K562 (cell line): ENCODE data around the gene CDH1. TPM values are rescaled to one million over a fixed set of nuclear protein-coding genes. Genes with fewer than 3 reads are reported as not detected.

Experiments used
- ATAC-seq: fragments of 200-7000 bp; cut with Tn5 transposase; 3 replicates; pipeline ENCODE4 v1.9.1; 2020; ENCODE audit warnings: moderate library complexity
- BruUV-seq: library from RNA; stranded (reverse); fragments of 400-500 nt; replicated peaks from 2 replicates; lab custom pipeline; 2021; lab: Mats Ljungman, UMichigan
- CTCF ChIA-PET: fragments of 300-600 bp; formaldehyde crosslinking; extraction: SDS; loops from one replicate; lab custom pipeline; 2021; ENCODE audit warnings: low intra/inter-chr PET ratio; lab: Yijun Ruan, JAX
- POLR2A ChIA-PET: fragments of 300-600, 350-650 bp; sonication (Branson Sonifier 250); formaldehyde crosslinking; extraction: SDS; loops from one replicate; lab custom pipeline; 2021; ENCODE audit warnings: antibody characterized with exemption, inconsistent platforms; lab: Yijun Ruan, JAX
- DNase-seq, 4 experiments: peaks; one replicate each; pipeline versions ENCODE4 v3.0.0 to v3.0.0-alpha.2; 2011 to 2018; ENCODE audit warnings: low spot score in 3 of 4, mixed read lengths in 3 of 4; ENCODE audit errors: extremely low read depth in 1 of 4
- FAIRE-seq: peaks from 2 replicates; lab custom pipeline; 2011; peaks lifted over from hg19 to GRCh38; lab: Jason Lieb, UNC
- H2AFZ ChIP-seq: 2 replicates; pipeline ENCODE4 v1.6.0; 2011; ENCODE audit warnings: low read depth, low read length, control low read depth, inconsistent platforms
- H3K27ac ChIP-seq: fragments of 200-600 bp; 3 replicates; pipeline ENCODE4 v1.8.0; 2011; ENCODE audit warnings: low read depth, mild to moderate bottlenecking, control low read depth, inconsistent platforms, low read length, moderate library complexity, mixed read lengths; ENCODE audit errors: extremely low read depth
- H3K27me3 ChIP-seq, 2 experiments: fragments of 300-600 bp in 1 of 2; 2 replicates in 1 of 2; 3 replicates in 1 of 2; pipeline versions ENCODE4 v1.6.0 to v1.8.0; 2011; ENCODE audit warnings: inconsistent platforms in 2 of 2, low read length in 2 of 2, mild to moderate bottlenecking in 1 of 2, mixed read lengths in 1 of 2, moderate library complexity in 1 of 2; ENCODE audit not compliant: control insufficient read depth in 2 of 2, insufficient read depth in 2 of 2
- H3K36me3 ChIP-seq: fragments of 300-600 bp; 3 replicates; pipeline ENCODE4 v1.8.0; 2011; ENCODE audit warnings: mild to moderate bottlenecking, low read length, inconsistent platforms; ENCODE audit not compliant: control insufficient read depth, insufficient read depth
- H3K4me1 ChIP-seq, 2 experiments: fragments of 200-600 bp in 1 of 2; replicated peaks in 1 of 2; 2 replicates in 1 of 2; 3 replicates in 1 of 2; pipeline versions ENCODE4 v1.5.1 to v1.8.0; 2011; ENCODE audit warnings: inconsistent platforms in 2 of 2, low read length in 2 of 2, mild to moderate bottlenecking in 1 of 2, mixed read lengths in 1 of 2, moderate library complexity in 1 of 2; ENCODE audit not compliant: control insufficient read depth in 2 of 2, insufficient read depth in 2 of 2
- H3K4me2 ChIP-seq: 2 replicates; pipeline ENCODE4 v1.6.1; 2011; ENCODE audit warnings: low read length, control low read depth, inconsistent platforms, mixed read lengths; ENCODE audit not compliant: insufficient read depth
- H3K4me3 ChIP-seq: fragments of 200-600 bp; sonication (generic), shearing (Covaris generic); 2 replicates; pipeline ENCODE4 v1.5.1; 2016; ENCODE audit warnings: control low read depth, inconsistent platforms
- H3K79me2 ChIP-seq: fragments of 200-600 bp; 3 replicates; pipeline ENCODE4 v1.8.0; 2011; ENCODE audit warnings: low read length, inconsistent platforms; ENCODE audit not compliant: control insufficient read depth, insufficient read depth
- H3K9ac ChIP-seq, 2 experiments: 2 replicates each; pipeline versions ENCODE4 v1.6.0 to v1.6.1; 2011; ENCODE audit warnings: low read depth in 2 of 2, low read length in 2 of 2, control low read depth in 1 of 2, inconsistent platforms in 1 of 2, mild to moderate bottlenecking in 1 of 2, mixed read lengths in 1 of 2; ENCODE audit not compliant: insufficient read depth in 1 of 2
- H3K9me1 ChIP-seq: one replicate; pipeline ENCODE4 v1.6.0; 2011; ENCODE audit warnings: inconsistent platforms, mild to moderate bottlenecking, low read length, moderate library complexity; ENCODE audit not compliant: control insufficient read depth, insufficient read depth
- H3K9me3 ChIP-seq: replicated peaks from 2 replicates; pipeline ENCODE4 v1.5.1; 2011; ENCODE audit warnings: low read depth, low read length, inconsistent platforms; ENCODE audit not compliant: control insufficient read depth, insufficient read depth
- H4K20me1 ChIP-seq: replicated peaks from 2 replicates; pipeline ENCODE4 v1.6.1; 2011; ENCODE audit warnings: low read length, inconsistent platforms, mixed read lengths; ENCODE audit not compliant: control insufficient read depth, insufficient read depth
- ARHGAP35 ChIP-seq: fragments of 450-650 bp; IDR thresholded peaks from 2 replicates; pipeline ENCODE4 v1.6.1; 2018; ENCODE audit not compliant: partially characterized antibody
- HES1 ChIP-seq: fragments of 450-650 bp; IDR thresholded peaks from 2 replicates; pipeline ENCODE4 v1.6.1; 2016; ENCODE audit warnings: low read depth, mild to moderate bottlenecking, moderate library complexity
- HMG20A ChIP-seq: fragments of 450-650 bp; formaldehyde crosslinking; conservative IDR thresholded peaks from 2 replicates; pipeline ENCODE4 v1.4.0; 2020; ENCODE audit warnings: mild to moderate bottlenecking, mixed read lengths
- HMGXB4 ChIP-seq: sonication (generic); formaldehyde crosslinking; IDR thresholded peaks from 2 replicates; pipeline ENCODE4 v1.8.1; 2023; ENCODE audit warnings: mild to moderate bottlenecking, missing genetic modification reagents
- MXI1 ChIP-seq: IDR thresholded peaks from 2 replicates; pipeline ENCODE4 v1.6.1; 2011; ENCODE audit warnings: low read depth, mild to moderate bottlenecking, improper control_type of control experiment, low read length
- RREB1 ChIP-seq: fragments of 250-450 bp; sonication (Bioruptor Pico); IDR thresholded peaks from 2 replicates; pipeline ENCODE4 v1.4.0; 2020
- WHSC1 ChIP-seq: IDR thresholded peaks from one replicate; pipeline ENCODE4 v1.6.1; 2012; ENCODE audit warnings: low read length, control low read depth, inconsistent platforms
- ZMIZ1 ChIP-seq, 2 experiments: fragments of 150-350 bp in 1 of 2; IDR thresholded peaks; 2 replicates each; pipeline ENCODE4 v1.6.1; 2012 to 2016; ENCODE audit warnings: low read depth in 2 of 2, low read length in 2 of 2, mild to moderate bottlenecking in 1 of 2, moderate library complexity in 1 of 2
- WGBS: fragments of 100-300 bp; shearing (Covaris generic); methylation state at CpG from one replicate; pipeline ENCODE4 v1.1.6; 2016; ENCODE audit warnings: low coverage, mixed read lengths; ENCODE audit not compliant: insufficient coverage; ENCODE audit errors: missing lambda C conversion rate; 5-methylcytosine and 5-hydroxymethylcytosine counted together
- in situ Hi-C: fragments of 300-500 bp; cut with MboI; formaldehyde crosslinking; loops from 4 replicates; pipeline ENCODE4 v1.15.0; 2018; ENCODE audit warnings: inconsistent platforms, mixed read lengths
- intact Hi-C: fragments of 100-400 bp; cut with micrococcal nuclease; formaldehyde crosslinking; loops from 2 replicates; pipeline ENCODE4 v1.14.2; 2022
- polyA plus RNA-seq, 8 experiments: library from polyadenylated mRNA; depleted of rRNA in 4 of 8; stranded (reverse) in 5 of 8; unstranded in 3 of 8; fragments of >200 nt; fragmentation: Nextera tagmentation in 2 of 8; fragmentation: Illumina TruSeq in 1 of 8; extraction: Ambion mirVana in 2 of 8; extraction: Trizol in 1 of 8; gene quantifications; 2 replicates each; pipeline versions ENCODE4 v1.2.1 to v1.2.3, GENCODE V29; 2011 to 2014; ENCODE audit warnings: inconsistent platforms in 1 of 8, missing spikeins in 1 of 8
- total RNA-seq, 7 experiments: library from RNA; depleted of rRNA in 6 of 7; stranded (reverse); fragments of >200 nt in 6 of 7; fragmentation: Illumina TruSeq in 2 of 7; extraction: Trizol in 2 of 7; gene quantifications; 2 replicates each; pipeline versions ENCODE4 v1.2.1 to v1.2.3, GENCODE V29; 2011 to 2021; ENCODE audit warnings: low replicate concordance in 1 of 7

The CDH1 gene
- total and polyA plus RNA-seq, 9 of the 15 experiments (the other 6 are each of a cell fraction or from before 2014, with no cell fraction given): 0.01 to 0.69 TPM; not detected in 7

- CTCF ChIA-PET: no interaction called here
- BruUV-seq: no TSS peak
- 82% methylated on average over 3 of the region's 4 CpGs for WGBS
Measured at GRCh38 chr16:68717684-68718083, 19.4 kb upstream of the CDH1 start.

More at GRCh38 chr16:68717684-68718083, 19.4 kb upstream of the CDH1 start:
- ATAC-seq (no peak), DNase-seq (no peak), FAIRE-seq (no peak)
- in situ Hi-C loops: no loop called here
- no peaks in the 10 kb centered on the region; a peak in 1 of 5 replicates for H3K4me1 ChIP-seq
- H3K27me3 ChIP-seq: no peaks in the 10 kb centered on the region
- POLR2A ChIA-PET: no interaction called here
- no peak overlapping the region for H3K4me2 ChIP-seq
- no peaks in the 10 kb centered on the region for H3K9me3 ChIP-seq
- H3K4me3 ChIP-seq: no peak overlapping the region
- no peaks in the 10 kb centered on the region for H3K36me3 ChIP-seq
- no peaks in the 10 kb centered on the region for H3K79me2 ChIP-seq
- H2AFZ ChIP-seq: no peak overlapping the region
- no peaks in the 10 kb centered on the region for H4K20me1 ChIP-seq
- no peak overlapping the region for H3K9ac ChIP-seq
- no peak for TF ChIP-seq RREB1 (CRISPR knock-in tag)
- no peak for TF ChIP-seq HMG20A (CRISPR knock-in tag)
- no peak for TF ChIP-seq HES1
- TF ChIP-seq ZMIZ1 (IDR thresholded peaks at IDR 0.05; ENCODE audit: low read depth in 2 of 2, low read length in 2 of 2): no peak
- no peak for TF ChIP-seq WHSC1
- TF ChIP-seq HMGXB4 (CRISPR knock-in tag): no peak
- no peak for TF ChIP-seq ARHGAP35
- TF ChIP-seq MXI1: no peak
- no peaks in the 10 kb centered on the region for H3K9me1 ChIP-seq
- H3K27ac ChIP-seq: no peak overlapping the region
- intact Hi-C loops: no loop called here
